CD14-positive monocyte (primary cell): ENCODE data around the gene ADNP2. TPM values are rescaled to one million over a fixed set of nuclear protein-coding genes. Genes with fewer than 3 reads are reported as not detected.

Experiments used
- DNase-seq, 3 donors: peaks; one replicate each; pipeline ENCODE4 v3.0.0-alpha.2; 2011 to 2022
- H2AFZ ChIP-seq: 2 replicates; pipeline ENCODE4 v1.6.0; 2012; ENCODE audit warnings: mild to moderate bottlenecking, low read depth, low read length, inconsistent platforms; ENCODE audit not compliant: insufficient read depth, poor library complexity, severe bottlenecking
- H3K27ac ChIP-seq, 2 donors: 1 replicate in 1 of 2; 2 replicates in 1 of 2; pipeline ENCODE4 v1.5.1; 2012 to 2013; ENCODE audit warnings: low read length in 2 of 2, control low read depth in 1 of 2, inconsistent platforms in 1 of 2, low read depth in 1 of 2, mild to moderate bottlenecking in 1 of 2
- H3K27me3 ChIP-seq, 2 donors: one replicate each; pipeline versions ENCODE4 v1.6.0 to v1.6.1; 2011 to 2013; ENCODE audit warnings: low read length in 2 of 2; ENCODE audit not compliant: control insufficient read depth in 2 of 2, insufficient read depth in 2 of 2
- H3K36me3 ChIP-seq, 2 donors: replicated peaks in 1 of 2; 1 replicate in 1 of 2; 2 replicates in 1 of 2; pipeline versions ENCODE4 v1.5.1 to v1.6.1; 2012 to 2013; ENCODE audit warnings: low read length in 2 of 2, control low read depth in 1 of 2, inconsistent platforms in 1 of 2, mild to moderate bottlenecking in 1 of 2; ENCODE audit not compliant: insufficient read depth in 2 of 2, control insufficient read depth in 1 of 2
- H3K4me1 ChIP-seq, 2 donors: 1 replicate in 1 of 2; 2 replicates in 1 of 2; pipeline versions ENCODE4 v1.5.1 to v1.6.1; 2012 to 2013; ENCODE audit warnings: low read length in 2 of 2, control low read depth in 1 of 2, inconsistent platforms in 1 of 2, mild to moderate bottlenecking in 1 of 2, moderate library complexity in 1 of 2; ENCODE audit not compliant: insufficient read depth in 2 of 2, control insufficient read depth in 1 of 2
- H3K4me2 ChIP-seq: replicated peaks from 2 replicates; pipeline ENCODE3; 2012; ENCODE audit warnings: low read length, moderate library complexity, mild to moderate bottlenecking; ENCODE audit not compliant: poor library complexity, severe bottlenecking; ENCODE audit errors: extremely low read depth
- H3K4me3 ChIP-seq, 3 experiments: fragments of 200-600 bp in 1 of 3; sonication (generic) in 1 of 3; replicated peaks in 1 of 3; 1 replicate in 2 of 3; 2 replicates in 1 of 3; pipeline ENCODE4 v1.5.1; 2011 to 2013; ENCODE audit warnings: low read length in 3 of 3, mild to moderate bottlenecking in 3 of 3, control low read depth in 2 of 3, low read depth in 2 of 3, inconsistent platforms in 1 of 3, moderate library complexity in 1 of 3
- H3K79me2 ChIP-seq: 2 replicates; pipeline ENCODE4 v1.6.0; 2012; ENCODE audit warnings: mild to moderate bottlenecking, control low read depth, inconsistent platforms, low read length, moderate library complexity; ENCODE audit not compliant: insufficient read depth
- H3K9ac ChIP-seq: 2 replicates; pipeline ENCODE4 v1.6.0; 2017; ENCODE audit warnings: low read length, mild to moderate bottlenecking; ENCODE audit not compliant: insufficient read depth, poor library complexity, severe bottlenecking
- H3K9me3 ChIP-seq, 2 donors: replicated peaks in 1 of 2; 1 replicate in 1 of 2; 2 replicates in 1 of 2; pipeline versions ENCODE4 v1.5.1 to v1.6.1; 2012 to 2013; ENCODE audit warnings: low read length in 2 of 2, control low read depth in 1 of 2; ENCODE audit not compliant: control insufficient read depth in 1 of 2, insufficient read depth in 1 of 2
- H4K20me1 ChIP-seq: 2 replicates; pipeline ENCODE4 v1.6.0; 2012; ENCODE audit warnings: mild to moderate bottlenecking, low read length, control low read depth, moderate library complexity; ENCODE audit not compliant: insufficient read depth
- H3K27ac Mint-ChIP-seq, 7 donors: one replicate each; pipeline ENCODE4 v1.8.0; 2020; ENCODE audit warnings: mild to moderate bottlenecking in 7 of 7, mixed read lengths in 7 of 7, moderate library complexity in 6 of 7, inconsistent platforms in 2 of 7
- H3K27me3 Mint-ChIP-seq, 3 donors: one replicate each; pipeline ENCODE4 v1.8.0; 2021 to 2022; ENCODE audit warnings: low read depth in 3 of 3, mild to moderate bottlenecking in 3 of 3, mixed read lengths in 3 of 3, moderate library complexity in 3 of 3, inconsistent platforms in 1 of 3
- H3K36me3 Mint-ChIP-seq, 2 donors: one replicate each; pipeline ENCODE4 v1.8.0; 2020; ENCODE audit warnings: mixed read lengths in 2 of 2, inconsistent platforms in 1 of 2, mild to moderate bottlenecking in 1 of 2
- H3K4me1 Mint-ChIP-seq: one replicate; pipeline ENCODE4 v1.8.0; 2020; ENCODE audit warnings: mild to moderate bottlenecking, mixed read lengths
- H3K4me3 Mint-ChIP-seq, 2 donors: one replicate each; pipeline ENCODE4 v1.8.0; 2020; ENCODE audit warnings: mild to moderate bottlenecking in 2 of 2, mixed read lengths in 2 of 2, moderate library complexity in 1 of 2
- H3K9me3 Mint-ChIP-seq, 7 donors: one replicate each; pipeline ENCODE4 v1.8.0; 2020 to 2022; ENCODE audit warnings: mixed read lengths in 7 of 7, mild to moderate bottlenecking in 6 of 7, moderate library complexity in 6 of 7, inconsistent platforms in 2 of 7
- WGBS: methylation state at CpG from one replicate; pipeline ENCODE4 v1.1.5; 2013; ENCODE audit warnings: missing lambda C conversion rate; ENCODE audit not compliant: insufficient coverage; 5-methylcytosine and 5-hydroxymethylcytosine counted together
- intact Hi-C, 2 donors: fragments of 100-400 bp; cut with micrococcal nuclease; formaldehyde crosslinking; loops; one replicate each; pipeline versions ENCODE4 v1.15.0 to v1.15.1; 2023
- polyA plus RNA-seq, 3 donors: library from polyadenylated mRNA; depleted of rRNA in 1 of 3; unstranded in 2 of 3; stranded (reverse) in 1 of 3; fragments of 300-500 nt in 2 of 3; fragments of >200 nt in 1 of 3; fragmentation: Illumina TruSeq in 2 of 3; gene quantifications; 1 replicate in 2 of 3; 2 replicates in 1 of 3; pipeline ENCODE4 v1.2.3, GENCODE V29; 2012 to 2021
- TF ChIP-seq, protein P1 (sequence below): fragments of 200-600 bp; IDR thresholded peaks from one replicate; pipeline ENCODE4 v1.8.0; 2022; ENCODE audit warnings: antibody characterized with exemption, mild to moderate bottlenecking

The ADNP2 gene
- polyA plus RNA-seq, 3 donors = 3.0 to 5.6 (median 3.6) TPM

- Histone ChIP-seq H3K4me2 (no peak overlapping the region), H3K4me3 (no peak overlapping the region), H3K27ac (no peak overlapping the region), H2AFZ (no peak overlapping the region), H4K20me1 (no peaks in the 10 kb centered on the region), H3K9me3 (no peaks in the 10 kb centered on the region), H3K9ac (no peak overlapping the region), H3K79me2 (no peaks in the 10 kb centered on the region), H3K27me3 (peaks cover 0 to 7% of the 10 kb centered on the region in 2 donors), H3K36me3 (no peaks in the 10 kb centered on the region), H3K4me1 (no peaks in the 10 kb centered on the region)
- TF ChIP-seq, protein P1, sequence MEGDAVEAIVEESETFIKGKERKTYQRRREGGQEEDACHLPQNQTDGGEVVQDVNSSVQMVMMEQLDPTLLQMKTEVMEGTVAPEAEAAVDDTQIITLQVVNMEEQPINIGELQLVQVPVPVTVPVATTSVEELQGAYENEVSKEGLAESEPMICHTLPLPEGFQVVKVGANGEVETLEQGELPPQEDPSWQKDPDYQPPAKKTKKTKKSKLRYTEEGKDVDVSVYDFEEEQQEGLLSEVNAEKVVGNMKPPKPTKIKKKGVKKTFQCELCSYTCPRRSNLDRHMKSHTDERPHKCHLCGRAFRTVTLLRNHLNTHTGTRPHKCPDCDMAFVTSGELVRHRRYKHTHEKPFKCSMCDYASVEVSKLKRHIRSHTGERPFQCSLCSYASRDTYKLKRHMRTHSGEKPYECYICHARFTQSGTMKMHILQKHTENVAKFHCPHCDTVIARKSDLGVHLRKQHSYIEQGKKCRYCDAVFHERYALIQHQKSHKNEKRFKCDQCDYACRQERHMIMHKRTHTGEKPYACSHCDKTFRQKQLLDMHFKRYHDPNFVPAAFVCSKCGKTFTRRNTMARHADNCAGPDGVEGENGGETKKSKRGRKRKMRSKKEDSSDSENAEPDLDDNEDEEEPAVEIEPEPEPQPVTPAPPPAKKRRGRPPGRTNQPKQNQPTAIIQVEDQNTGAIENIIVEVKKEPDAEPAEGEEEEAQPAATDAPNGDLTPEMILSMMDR = no peak
- Mint-ChIP-seq H3K9me3 (peaks cover 0 to 4% (median 0%) of the 10 kb centered on the region in 7 donors), H3K27ac (no peak overlapping the region), H3K36me3 (no peaks in the 10 kb centered on the region), H3K27me3 (peaks cover 14 to 22% (median 16%) of the 10 kb centered on the region in 3 donors), H3K4me3 (no peak overlapping the region), H3K4me1 (peaks cover under 1% of the 10 kb centered on the region)
- DNase-seq = no peak
- intact Hi-C loops = no loop called here
- WGBS = 85% methylated on average over 10 of the region's 17 CpGs
These were observed 67.4 kb downstream of the ADNP2 start for GRCh38 chr18:80176334-80177073.

GRCh38 chr18:80177128-80177527 lies 68.1 kb downstream of the ADNP2 start:
- TF ChIP-seq, protein P1 = no peak
- Histone ChIP-seq H3K4me3 (no peak overlapping the region), H3K9ac (no peak overlapping the region), H3K4me2 (no peak overlapping the region), H4K20me1 (no peaks in the 10 kb centered on the region), H2AFZ (no peak overlapping the region), H3K4me1 (no peaks in the 10 kb centered on the region), H3K27me3 (peaks cover 0 to 3% of the 10 kb centered on the region in 2 donors), H3K27ac (no peak overlapping the region), H3K79me2 (no peaks in the 10 kb centered on the region), H3K9me3 (no peaks in the 10 kb centered on the region), H3K36me3 (no peaks in the 10 kb centered on the region)
- no peak overlapping the region for H3K27ac Mint-ChIP-seq
- H3K36me3 Mint-ChIP-seq = no peaks in the 10 kb centered on the region
- no peak overlapping the region for H3K4me3 Mint-ChIP-seq
- peaks cover 9 to 17% (median 9%) of the 10 kb centered on the region in 3 donors for H3K27me3 Mint-ChIP-seq
- peaks cover 0 to 4% (median 0%) of the 10 kb centered on the region in 7 donors for H3K9me3 Mint-ChIP-seq
- 92% methylated on average over 7 of the region's 8 CpGs for WGBS
- intact Hi-C loops = no loop called here
- no peaks in the 10 kb centered on the region for H3K4me1 Mint-ChIP-seq
- DNase-seq = no peak
